GM21717 (cell line): ENCODE results near the gene PCED1A.

Experiments used
- ATAC-seq: cut with Tn5 transposase; IDR thresholded peaks from one replicate; pipeline ENCODE4 v1.9.1; 2021; ENCODE audit warnings: mild to moderate bottlenecking, moderate library complexity; ENCODE audit not compliant: unreplicated experiment

Gene PCED1A

DNA sequence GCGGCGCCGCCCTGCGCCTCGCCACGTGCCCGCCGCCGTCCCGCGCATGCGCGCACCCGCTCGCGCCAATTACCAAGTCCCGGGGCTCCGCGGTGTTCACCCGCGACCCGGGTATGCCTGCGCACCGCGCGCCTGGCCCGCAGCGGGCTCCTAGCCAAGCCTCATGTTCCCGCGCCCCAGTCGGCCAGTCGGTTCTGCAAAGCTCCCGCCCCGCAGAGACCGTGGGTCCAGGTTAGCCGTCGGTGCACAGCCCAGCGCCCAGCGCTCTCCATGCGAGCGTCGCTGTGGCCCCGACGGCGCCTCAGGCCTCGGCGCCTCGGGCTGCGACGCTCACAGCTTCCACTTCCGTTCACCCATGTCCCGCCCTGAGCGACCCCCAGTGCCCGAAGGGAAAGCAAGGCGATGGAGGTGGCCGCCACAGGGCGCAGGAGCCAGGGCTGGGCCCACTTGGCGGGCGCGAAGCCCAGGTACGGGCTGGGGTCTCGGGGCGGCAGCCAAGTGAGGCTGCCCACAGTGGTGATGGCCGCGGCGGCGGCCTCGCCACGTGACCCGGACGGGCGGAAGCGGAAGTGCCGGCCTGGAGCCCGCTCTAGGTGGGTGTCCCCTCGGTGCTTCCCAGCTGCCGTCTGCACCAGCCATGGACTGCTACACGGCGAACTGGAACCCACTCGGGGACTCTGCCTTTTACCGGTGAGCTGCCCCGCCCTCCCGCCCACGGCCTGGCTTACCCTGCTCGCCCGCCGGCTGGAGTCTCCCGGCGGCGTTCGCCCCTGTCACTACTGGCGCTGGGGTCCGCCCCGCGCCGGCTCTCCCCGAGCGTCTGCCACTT, at the start of gene PCED1A, which contains the start of gene VPS16:
Gene PCED1A, minus strand, starts transcription at position 518 of the 829 bp plus-strand sequence. CDS start 743 bp downstream, outside the sequence.
Gene VPS16, plus strand, starts transcription at position 608 of the 829 bp plus-strand sequence. Its CDS starts 30 bp downstream, at position 638.
- peak; percentile 93 for ATAC-seq

DNA sequence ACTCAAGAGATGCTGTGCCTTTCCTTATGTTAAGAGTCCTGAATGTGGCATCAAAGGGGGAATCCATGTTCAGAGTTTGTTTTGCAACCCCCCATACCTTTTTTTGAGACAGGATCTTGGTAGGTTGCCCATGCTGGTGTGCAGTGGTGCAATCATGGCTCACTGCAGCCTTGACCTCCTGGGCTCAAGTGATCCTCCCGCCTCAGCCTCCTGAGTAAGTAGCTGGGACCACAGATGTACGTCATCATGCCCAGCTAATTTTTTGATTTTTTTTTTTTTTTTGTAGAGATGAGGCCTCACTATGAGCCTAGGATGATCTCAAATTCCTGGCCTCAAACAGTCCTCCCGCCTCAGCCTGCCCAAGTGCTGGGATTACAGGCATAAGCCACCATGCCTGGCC, 49.3 kb upstream of the PCED1A start:
- no peak for ATAC-seq

DNA sequence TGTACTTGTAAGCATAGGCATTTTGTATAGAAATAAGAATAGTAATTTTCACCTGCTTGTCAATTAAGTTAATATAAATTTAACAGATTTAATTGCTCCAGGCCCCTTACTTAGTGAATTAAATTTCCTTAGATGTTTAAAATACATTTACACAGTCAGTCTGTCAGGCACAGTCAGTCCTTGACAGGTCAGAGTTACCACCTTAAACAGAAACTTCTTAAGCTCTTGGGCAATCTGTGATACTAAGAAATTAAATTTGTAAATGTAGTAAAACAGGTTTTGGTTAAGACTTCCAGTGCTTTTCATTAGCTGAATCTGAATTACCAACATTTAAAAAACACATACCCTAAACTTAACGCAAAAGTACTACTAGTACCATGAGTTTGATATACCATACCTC, 48.8 kb upstream of the PCED1A start:
- ATAC-seq = no peak

GRCh38 chr20:2888224-2888955, 47.9 kb upstream of the PCED1A start:
- ATAC-seq = no peak

- ATAC-seq = no peak
Measured at GRCh38 chr20:2887715-2888114, 47.3 kb upstream of the PCED1A start.

DNA sequence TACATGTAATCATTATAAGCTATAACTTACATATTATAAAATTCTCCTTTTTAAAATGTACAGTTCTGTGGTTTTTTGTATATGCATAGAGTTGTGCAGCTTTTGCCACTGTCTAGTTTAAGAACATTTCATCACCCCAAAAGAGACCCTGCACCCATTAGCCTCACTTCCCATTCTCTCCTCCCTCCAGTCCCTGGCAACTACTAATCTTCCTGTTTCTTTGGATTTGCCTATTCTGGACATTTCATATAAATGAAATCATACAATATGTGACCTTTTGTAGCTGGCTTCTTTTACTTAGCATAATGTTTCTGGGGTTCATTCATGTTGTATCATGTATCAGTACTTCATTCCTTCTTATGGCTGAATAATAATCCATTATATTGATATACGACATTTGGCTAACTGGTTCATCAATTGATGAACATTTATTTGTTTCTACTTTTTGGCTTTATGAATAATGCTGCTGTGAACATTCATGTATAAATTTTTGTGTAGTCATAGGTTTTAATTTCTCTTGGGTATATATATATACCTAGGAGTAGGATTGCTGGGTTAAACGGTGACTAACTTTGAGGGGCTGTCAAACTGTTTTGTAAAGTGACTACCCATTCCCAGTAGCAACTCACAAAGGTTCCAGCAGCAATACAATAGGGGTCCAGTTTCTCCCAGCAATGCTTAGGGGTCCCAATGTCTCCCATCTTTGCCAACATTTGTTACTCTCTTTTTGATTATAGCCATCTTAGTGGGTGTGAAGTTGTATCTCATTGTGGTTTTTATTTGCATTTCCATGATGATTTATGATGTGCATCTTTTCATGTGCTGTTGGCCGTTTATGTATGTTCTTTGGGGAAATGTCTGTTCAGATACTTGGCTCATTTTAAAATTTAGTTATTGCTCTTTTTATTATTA, 43.5 kb upstream of the PCED1A start:
- ATAC-seq = no peak

DNA sequence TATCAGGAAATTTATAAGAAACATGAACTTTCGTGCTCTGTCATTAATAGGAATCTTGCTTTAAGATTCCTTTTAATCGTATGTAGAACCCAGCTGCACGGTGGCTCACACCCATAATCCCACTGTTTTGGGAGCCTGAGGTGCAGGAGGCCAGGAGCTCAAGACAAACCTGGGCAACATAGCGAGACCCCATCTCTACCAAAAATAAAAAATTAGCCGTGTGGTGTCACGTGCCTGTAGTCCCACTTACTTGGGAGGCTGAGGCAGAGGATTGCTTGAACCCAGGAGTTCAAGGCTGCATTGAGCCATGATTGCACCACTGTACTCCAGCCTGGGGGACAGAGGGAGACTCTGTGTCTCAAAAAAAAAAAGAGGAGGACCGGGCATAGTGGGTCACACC, 40.2 kb upstream of the PCED1A start:
- ATAC-seq = no peak

GRCh38 chr20:2879146-2879545, 38.7 kb upstream of the PCED1A start:
- no peak for ATAC-seq

DNA sequence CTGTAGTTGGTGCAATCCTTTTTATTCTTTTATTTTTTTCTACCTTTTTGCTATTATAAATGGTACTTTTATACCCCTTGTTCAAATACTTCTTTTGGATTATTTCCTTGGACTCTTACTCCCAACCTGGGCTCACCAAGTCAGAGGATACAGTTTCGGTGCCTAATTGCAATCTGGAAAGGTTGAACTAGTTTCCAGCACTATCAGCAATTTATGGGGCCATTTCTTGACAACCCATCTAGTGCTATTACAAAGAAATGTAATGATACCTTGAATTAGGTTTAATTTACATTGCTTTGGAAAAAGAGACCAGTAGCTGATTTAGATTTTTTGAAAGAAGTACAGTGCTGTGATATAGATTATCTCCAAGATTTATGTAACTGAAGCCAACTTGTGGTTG, 38.1 kb upstream of the PCED1A start:
- no peak for ATAC-seq

- ATAC-seq = no peak
Measured at GRCh38 chr20:2875690-2876203, 35.3 kb upstream of the PCED1A start.

GRCh38 chr20:2874456-2874855, 34.0 kb upstream of the PCED1A start:
- no peak for ATAC-seq

DNA sequence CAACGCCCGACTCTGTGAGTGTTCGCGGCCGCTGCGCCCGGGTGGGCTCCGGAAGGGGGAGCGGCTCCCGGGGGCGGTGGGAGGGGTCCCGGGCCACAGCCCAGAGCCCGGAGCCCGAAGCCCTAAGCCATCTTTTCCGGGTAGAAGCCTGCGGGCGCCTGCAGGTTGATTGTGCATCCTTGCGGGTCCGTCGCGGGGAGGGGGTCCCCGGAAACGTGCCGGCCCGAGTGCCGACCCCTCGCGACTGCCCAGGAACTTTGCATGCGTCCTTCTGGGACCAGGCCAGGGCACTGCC, 33.2 kb upstream of the PCED1A start:
- ATAC-seq = peak; percentile 39

- ATAC-seq = peak; percentile 87
Measured at GRCh38 chr20:2873010-2873746, 32.7 kb upstream of the PCED1A start, which contains the start of gene PTPRA. Gene PTPRA (plus strand): TSS chr20:2873481. CDS start chr20:2964278, 90,797 bp downstream.

- ATAC-seq = peak; percentile 28
Measured at GRCh38 chr20:2872459-2873009, 32.1 kb upstream of the PCED1A start.

- no peak for ATAC-seq
Measured at GRCh38 chr20:2871661-2872458, 31.4 kb upstream of the PCED1A start.

DNA sequence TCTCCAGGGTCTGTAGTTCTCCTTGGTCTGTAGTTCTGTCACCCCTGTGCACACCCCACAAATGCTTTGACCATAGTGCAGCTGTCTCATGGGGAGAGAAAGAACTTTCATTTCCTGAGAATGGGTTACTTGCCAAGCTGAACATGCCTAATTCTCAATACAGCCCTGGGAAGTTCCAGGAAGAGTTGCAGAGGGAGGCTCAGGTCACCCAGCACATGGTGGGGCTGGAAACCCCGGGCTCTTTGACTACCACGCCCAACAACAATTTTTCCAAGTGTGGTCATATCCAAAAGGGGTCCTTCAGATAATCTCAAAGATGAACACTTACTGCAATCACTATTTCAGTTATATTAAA, 30.6 kb upstream of the PCED1A start:
- no peak for ATAC-seq

GRCh38 chr20:2869381-2869780, 28.9 kb upstream of the PCED1A start:
- ATAC-seq = no peak

- no peak for ATAC-seq
Measured at GRCh38 chr20:2867081-2867864, 26.8 kb upstream of the PCED1A start.
